GM18519 (cell line): ENCODE data around the gene DCP1B.

Experiments
- ATAC-seq: cut with Tn5 transposase; IDR thresholded peaks from one replicate; pipeline ENCODE4 v1.9.1; 2021; ENCODE audit warnings: mild to moderate bottlenecking, moderate library complexity; ENCODE audit not compliant: unreplicated experiment, low FRiP score

Gene DCP1B

DNA sequence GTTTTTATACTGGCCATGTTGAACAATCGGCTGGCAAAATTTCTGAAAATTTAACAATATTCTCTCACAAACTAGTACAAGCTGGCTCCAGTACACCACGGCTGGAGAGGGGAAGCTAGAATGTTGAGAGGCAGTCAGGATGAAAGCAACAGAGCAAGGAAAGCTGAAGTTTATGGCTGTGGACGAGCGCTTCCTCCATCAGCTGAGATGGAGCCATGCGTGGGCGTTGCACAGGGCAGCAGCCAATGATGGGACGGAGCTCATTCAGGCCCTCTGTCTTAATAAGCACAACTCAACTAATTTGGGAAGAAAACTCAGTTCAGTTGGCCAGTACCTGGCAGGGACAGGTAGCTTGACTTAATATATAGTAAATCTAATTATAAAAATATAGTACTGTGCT, 14.1 kb upstream of the DCP1B start:
- ATAC-seq = no peak

GRCh38 chr12:2017546-2018337, 13.5 kb upstream of the DCP1B start:
- ATAC-seq = no peak

GRCh38 chr12:2016862-2017545, 12.7 kb upstream of the DCP1B start:
- ATAC-seq = no peak

GRCh38 chr12:2014231-2014630, 10.0 kb upstream of the DCP1B start:
- no peak for ATAC-seq

- ATAC-seq = no peak
These were observed 9.4 kb upstream of the DCP1B start for GRCh38 chr12:2013527-2014223.

- no peak for ATAC-seq
These were observed 8.8 kb upstream of the DCP1B start for GRCh38 chr12:2013086-2013485.

DNA sequence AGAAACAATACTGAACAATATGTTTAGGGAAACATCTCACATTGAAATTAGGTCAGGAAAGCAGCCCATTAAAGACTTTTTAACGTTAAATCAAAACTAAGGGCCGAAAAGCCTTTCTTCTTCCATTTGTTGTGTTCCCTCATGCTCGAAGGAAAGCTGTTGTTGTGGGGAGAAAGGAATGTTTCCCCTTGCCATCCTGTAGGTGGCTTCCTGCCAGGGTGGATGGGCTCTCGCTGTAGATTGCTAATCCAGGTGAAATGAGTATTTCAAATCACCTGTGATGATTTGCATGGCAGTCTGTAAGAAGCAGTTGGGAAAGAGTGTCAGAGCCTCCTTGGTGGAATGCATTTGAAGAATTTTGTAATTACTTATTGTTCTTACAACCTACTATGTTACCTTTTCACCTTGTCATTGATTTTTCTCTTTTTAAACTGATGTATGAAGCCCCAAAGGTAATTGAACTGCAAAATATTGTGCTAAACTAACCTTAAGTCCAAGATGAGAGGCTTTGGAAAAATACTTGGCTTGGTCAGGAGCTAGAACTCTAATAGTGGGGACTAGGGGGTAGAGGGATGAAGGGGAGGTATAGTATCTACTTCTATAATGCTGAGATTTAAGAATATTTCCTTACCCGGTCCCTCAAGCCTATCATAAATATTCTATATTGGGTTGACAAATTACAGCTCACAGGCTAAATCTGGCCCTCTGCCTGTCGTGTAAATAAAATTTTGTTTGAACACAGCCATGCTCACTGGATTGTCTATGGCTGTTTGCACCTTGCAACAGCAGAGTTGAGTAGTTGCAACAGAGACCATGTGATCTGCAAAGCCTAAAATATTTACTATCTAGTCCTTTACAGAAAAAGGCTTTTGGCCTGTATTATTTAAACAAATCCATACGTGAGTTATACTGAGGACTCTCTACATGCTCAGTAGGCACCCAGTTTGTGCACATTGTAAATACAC, 7.7 kb upstream of the DCP1B start:
- ATAC-seq = no peak

- no peak for ATAC-seq
These were observed 5.4 kb upstream of the DCP1B start for GRCh38 chr12:2009623-2010022.

DNA sequence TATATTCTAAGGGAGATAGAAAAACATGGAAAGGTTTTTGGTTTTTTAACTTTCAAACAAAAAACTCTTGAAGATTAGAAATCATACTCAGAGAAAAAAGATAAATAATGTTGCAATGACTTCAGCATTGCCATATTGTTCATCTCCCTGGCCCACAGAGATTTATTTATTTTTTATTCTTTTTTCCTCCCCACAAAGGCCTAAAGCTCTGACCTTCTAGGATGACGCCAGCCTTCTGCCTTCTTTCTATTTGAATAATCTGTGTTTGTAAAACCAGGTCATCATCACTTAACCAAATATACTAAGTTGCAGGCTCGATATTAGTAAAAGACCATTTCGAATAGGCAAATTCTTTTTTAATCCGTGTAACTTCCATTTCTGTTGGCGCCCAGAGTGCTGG, 4.4 kb upstream of the DCP1B start:
- ATAC-seq = no peak

GRCh38 chr12:2003676-2004112, 563 bp downstream of the DCP1B start:
- ATAC-seq = no peak

DNA sequence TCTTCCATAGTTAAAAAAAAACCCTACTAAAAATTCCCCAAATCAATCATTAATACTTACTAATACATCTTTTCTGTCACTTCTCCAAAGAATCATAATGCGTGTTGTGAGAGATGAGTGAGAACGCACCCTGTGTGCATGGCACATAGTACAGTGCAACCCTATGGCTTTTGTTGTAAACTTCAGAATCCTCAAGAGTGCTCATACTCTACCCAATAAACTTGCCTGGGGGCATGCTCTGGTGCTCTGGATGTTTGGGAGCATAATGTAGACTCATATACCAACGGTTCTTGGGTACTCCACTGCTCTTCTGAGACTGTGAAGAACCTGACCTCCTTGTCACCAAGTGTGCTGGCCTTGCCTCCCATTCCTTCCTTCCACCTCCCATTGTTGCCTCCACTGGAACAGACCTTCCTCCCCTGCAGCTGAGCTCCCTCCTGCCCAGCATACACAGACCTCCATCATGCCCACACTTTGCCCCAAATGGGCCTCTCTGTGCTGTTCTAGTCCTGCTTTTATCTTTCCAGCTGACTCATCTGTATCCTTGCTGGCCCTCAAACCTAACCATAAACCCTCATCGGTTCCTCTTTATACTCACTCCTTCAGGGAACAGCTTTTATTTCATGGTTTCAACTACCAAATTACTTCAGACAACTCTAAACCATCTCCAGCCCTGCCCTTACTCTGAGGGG, 8.9 kb downstream of the DCP1B start:
- no peak for ATAC-seq

- ATAC-seq = no peak
These were observed 9.7 kb downstream of the DCP1B start for GRCh38 chr12:1994429-1995143.

GRCh38 chr12:1993871-1994371, 10.3 kb downstream of the DCP1B start:
- no peak for ATAC-seq

- no peak for ATAC-seq
These were observed 10.9 kb downstream of the DCP1B start for GRCh38 chr12:1993341-1993740.

- no peak for ATAC-seq
These were observed 11.5 kb downstream of the DCP1B start for GRCh38 chr12:1992732-1993131.

DNA sequence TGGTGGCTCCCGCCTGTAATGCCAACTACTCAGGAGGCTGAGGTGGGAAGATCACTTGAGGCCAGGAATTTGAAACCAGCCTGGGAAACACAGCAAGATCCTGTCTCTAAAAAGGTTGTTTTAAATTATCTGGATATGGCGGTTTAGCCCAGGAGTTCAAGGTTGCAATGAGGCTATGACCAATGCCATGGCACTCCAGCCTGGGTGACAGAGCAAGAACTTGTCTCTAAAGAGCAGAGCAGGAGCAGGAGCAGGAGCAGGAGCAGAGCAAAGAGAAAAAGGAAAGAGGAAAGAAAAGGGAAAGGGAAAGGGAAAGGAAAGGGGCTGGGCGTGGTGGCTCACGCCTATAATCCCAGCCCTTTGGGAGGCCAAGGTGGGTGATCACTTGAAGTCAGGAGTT, 15.1 kb downstream of the DCP1B start:
- no peak for ATAC-seq

DNA sequence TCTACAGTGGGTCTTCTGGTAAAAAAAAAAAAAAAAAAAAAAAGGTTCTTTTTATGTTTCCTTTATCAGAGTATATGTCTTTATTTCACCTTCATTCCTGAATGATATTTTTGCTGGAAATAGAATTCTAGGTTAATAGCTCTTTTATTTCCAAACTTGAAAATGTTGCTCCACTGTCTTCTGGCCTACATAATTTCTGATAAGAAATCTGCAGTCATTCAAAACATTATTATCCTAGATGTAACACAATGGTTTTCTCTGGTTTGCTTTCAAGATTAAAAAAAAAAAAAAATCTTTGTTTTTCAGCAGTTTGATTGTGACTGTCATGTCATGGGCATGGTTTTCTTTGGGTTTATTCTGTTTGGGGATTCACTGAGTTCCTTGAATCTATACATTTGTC, 19.5 kb downstream of the DCP1B start:
- no peak for ATAC-seq

GRCh38 chr12:1980282-1980681, 24.0 kb downstream of the DCP1B start:
- no peak for ATAC-seq
